GM10248 (cell line): ENCODE data around the gene BRD9.
"Not testable (repeated sequence)": the region's sequence is repeated elsewhere in the genome, so short reads cannot be mapped to it uniquely, and the experiment has no call there.

Source experiments
- CTCF ChIA-PET: fragments of 300-600 bp; sonication (Branson Sonifier 250); formaldehyde crosslinking; extraction: SDS; loops from one replicate; lab custom pipeline; 2021; ENCODE audit warnings: antibody characterized with exemption; lab: Yijun Ruan, JAX
- POLR2A ChIA-PET: fragments of 350-650 bp; sonication (Branson Sonifier 250); formaldehyde crosslinking; extraction: SDS; loops from one replicate; lab custom pipeline; 2020; ENCODE audit warnings: antibody characterized with exemption; lab: Yijun Ruan, JAX
- DNase-seq: peaks from one replicate; pipeline ENCODE4 v3.0.0; 2012; ENCODE audit errors: extremely low spot score
- CTCF ChIP-seq: IDR thresholded peaks from 2 replicates; pipeline ENCODE4 v1.5.1; 2012; ENCODE audit warnings: mild to moderate bottlenecking, low read depth; ENCODE audit errors: extremely low read depth, missing control alignments, control extremely low read depth

The BRD9 gene

DNA sequence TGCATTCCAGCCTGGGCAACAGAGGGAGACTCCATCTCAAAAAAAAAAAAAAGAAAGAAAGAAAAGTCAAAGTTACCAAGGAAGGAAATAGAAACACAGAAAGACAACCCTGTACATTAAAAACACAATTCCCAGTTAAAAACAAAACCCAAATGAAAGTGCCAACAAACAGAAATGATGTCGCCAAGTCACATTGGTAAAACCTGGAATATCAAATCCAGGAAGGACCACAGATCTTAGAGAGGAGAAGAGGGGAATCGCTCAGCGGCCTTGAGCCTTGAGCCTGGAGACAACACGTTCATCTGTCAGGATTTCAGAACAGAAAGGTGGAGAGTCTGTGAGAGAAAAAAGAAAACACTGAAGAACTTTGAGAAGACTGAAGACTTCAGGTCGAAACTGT is 40.6 kb downstream of the BRD9 start:
- DNase-seq = no peak
- TF ChIP-seq CTCF = no peak
- POLR2A ChIA-PET = no interaction called here
- CTCF ChIA-PET = no interaction called here

DNA sequence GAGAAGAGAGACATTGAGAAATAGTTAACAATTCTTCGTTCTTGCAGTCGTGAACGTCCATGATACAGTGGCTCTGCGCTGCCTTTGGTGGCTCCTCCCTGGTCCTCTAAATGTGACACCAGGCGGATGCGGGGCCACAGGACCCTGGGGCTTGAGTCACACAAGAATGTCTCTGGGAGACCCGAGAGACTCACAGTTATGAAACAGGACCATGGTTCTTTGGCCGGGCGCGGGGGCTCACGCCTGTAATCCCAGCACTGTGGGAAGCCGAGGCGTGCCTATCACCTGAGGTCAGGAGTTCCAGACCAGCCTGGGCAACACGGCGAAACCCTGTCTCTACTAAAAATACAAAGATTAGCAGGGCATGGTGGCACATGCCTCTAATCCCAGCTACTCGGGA is 41.0 kb downstream of the BRD9 start:
- TF ChIP-seq CTCF = no peak
- DNase-seq = no peak
- ChIA-PET CTCF (interaction anchor here (1.0 kb wide), 1 partner anchor 14 kb away, joined by 3 read pairs; no protein-coding TSS in a partner anchor), POLR2A (no interaction called here)

GRCh38 chr5:851076-851475 is 41.5 kb downstream of the BRD9 start:
- ChIA-PET POLR2A (no interaction called here), CTCF (interaction anchor here (1.0 kb wide), 1 partner anchor 14 kb away, joined by 3 read pairs; no protein-coding TSS in a partner anchor)
- TF ChIP-seq CTCF = no peak
- no peak for DNase-seq

GRCh38 chr5:850511-851006 is 42.0 kb downstream of the BRD9 start, which contains the start of gene ZDHHC11:
TSS of gene ZDHHC11 (minus strand) at chr5:850986. CDS start at chr5:850602, 384 bp downstream.
- no peak for DNase-seq
- ChIA-PET POLR2A (no interaction called here), CTCF (interaction anchor here (1.0 kb wide), 1 partner anchor 15 kb away, joined by 3 read pairs; no protein-coding TSS in a partner anchor)
- no peak for TF ChIP-seq CTCF

GRCh38 chr5:849651-850301 is 42.8 kb downstream of the BRD9 start:
- no peak for DNase-seq
- TF ChIP-seq CTCF = no peak
- ChIA-PET CTCF (no interaction called here), POLR2A (no interaction called here)

- CTCF ChIA-PET = no interaction called here
- POLR2A ChIA-PET = no interaction called here
- no peak for DNase-seq
- no peak for TF ChIP-seq CTCF
Observed at GRCh38 chr5:848671-849111, 43.9 kb downstream of the BRD9 start.

GRCh38 chr5:847736-848135 is 44.9 kb downstream of the BRD9 start:
- CTCF ChIA-PET = not testable (repeated sequence)

DNA sequence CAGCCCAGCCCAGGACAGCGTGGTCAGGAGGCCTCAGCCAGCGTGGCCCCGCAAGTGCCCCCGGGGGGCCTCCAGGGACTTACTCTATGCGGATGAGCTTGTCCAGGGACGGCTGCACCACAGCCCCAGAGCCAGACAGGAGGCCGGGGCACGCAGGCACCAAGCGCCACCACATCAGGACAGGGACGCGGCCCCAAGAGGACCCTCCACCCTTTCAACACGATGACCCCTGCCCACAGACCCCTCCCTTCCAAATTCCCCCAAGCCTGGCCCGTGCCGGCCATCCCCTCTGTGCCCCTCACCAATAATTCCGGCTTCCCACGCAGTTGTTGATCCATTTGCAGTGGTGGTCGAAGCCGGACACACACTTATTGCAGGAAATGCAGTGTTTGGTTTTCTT is 45.4 kb downstream of the BRD9 start:
- DNase-seq, CTCF ChIA-PET, POLR2A ChIA-PET: not testable (repeated sequence)

More at GRCh38 chr5:847736-848135, 44.9 kb downstream of the BRD9 start:
- POLR2A ChIA-PET, DNase-seq: not testable (repeated sequence)

DNA sequence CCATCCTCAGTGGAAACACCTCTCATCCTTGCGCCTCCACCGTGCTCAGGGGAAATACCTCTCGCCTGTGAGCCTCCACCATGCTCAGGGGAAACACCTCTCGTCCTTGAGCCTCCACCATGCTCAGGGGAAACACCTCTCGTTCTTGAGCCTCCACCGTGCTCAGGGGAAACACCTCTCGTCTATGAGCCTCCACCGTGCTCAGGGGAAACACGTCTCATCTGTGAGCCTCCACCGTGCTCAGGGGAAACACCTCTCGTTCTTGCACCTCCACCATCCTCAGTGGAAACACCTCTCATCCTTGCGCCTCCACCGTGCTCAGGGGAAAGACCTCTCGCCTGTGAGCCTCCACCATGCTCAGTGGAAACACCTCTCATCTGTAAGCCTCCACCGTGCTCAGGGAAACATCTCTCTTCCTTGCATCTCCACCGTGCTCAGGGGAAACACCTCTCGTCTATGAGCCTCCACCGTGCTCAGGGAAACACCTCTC is 46.0 kb downstream of the BRD9 start:
- peak; percentile 56 for DNase-seq
- POLR2A ChIA-PET, CTCF ChIA-PET: not testable (repeated sequence)

DNA sequence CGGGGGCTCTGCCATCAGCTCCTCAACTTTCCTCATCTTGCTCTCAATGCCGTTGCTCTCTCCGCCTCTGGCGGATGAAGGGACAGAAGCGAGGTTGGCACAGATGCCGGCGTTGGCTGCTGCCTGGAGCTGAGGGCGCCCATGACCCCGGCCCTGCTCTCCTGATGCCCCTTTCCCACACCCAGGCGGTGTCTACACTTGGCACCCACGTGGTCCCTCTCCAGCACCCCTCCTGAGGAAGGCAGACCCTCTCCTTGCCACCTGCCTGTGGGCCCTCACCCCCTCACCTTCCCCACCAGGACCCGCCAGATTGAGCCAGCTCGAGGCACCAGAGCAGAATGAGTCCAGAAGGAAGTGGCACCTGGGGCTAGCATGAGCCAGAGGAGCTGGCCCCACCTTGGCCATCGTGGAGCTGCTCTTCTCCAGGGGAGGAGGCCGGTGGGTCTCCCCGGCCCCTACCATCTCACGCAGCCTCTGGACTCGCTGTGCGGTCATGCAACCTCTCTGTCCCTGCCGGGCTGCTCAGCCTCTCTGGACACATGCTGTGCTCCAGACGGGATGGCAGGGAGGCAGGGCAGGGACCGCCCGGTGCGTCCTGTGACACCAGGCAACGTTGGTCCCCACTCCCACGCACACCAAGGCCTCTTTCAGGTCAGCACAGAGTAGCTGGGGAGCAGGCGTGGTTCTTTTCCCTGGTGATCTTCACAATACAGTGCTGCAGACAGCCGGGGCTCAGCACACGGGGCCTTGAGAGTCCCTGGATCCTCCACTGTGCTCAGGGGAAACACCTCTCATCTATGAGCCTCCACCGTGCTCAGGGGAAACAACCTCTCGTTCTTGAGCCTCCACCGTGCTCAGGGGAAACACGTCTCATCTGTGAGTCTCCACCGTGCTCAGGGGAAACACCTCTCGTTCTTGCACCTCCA is 46.7 kb downstream of the BRD9 start:
- POLR2A ChIA-PET, DNase-seq, CTCF ChIA-PET: not testable (repeated sequence)
